Measurements from ENCODE around the gene POLR2C. TPM values are rescaled to one million over a fixed set of nuclear protein-coding genes. Genes with fewer than 3 reads are reported as not detected.
A peak's percentile ranks its signal among the peaks of the same experiment; 100 is the strongest.

Gene POLR2C
- total RNA-seq, 1 experiment from 2014 or later = 240 TPM

DNA sequence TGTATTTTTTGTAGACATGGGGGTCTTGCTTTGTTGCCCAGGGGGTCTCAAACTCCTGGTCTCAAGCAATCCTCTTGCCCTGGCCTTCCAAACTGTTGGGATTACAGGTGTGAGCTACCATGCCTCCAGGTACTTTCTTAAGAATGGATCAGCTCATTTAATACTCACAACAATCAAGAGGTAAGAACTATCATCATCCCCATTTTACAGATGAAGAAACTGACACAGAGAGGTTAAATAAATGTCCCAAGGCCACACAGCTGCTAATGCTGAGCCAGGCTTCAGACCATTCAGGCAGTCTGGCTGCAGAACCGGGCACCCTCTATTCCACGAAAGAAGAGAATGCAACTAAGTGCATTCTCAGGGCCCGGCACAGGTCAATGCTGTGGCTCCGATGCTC, 51.9 kb downstream of the POLR2C start:
- in situ Hi-C loops (cut with HindIII; ENCODE audit: low sequenced_read_pairs) = no loop called here
- no peak for DNase-seq (ENCODE audit: low spot score)

DNA sequence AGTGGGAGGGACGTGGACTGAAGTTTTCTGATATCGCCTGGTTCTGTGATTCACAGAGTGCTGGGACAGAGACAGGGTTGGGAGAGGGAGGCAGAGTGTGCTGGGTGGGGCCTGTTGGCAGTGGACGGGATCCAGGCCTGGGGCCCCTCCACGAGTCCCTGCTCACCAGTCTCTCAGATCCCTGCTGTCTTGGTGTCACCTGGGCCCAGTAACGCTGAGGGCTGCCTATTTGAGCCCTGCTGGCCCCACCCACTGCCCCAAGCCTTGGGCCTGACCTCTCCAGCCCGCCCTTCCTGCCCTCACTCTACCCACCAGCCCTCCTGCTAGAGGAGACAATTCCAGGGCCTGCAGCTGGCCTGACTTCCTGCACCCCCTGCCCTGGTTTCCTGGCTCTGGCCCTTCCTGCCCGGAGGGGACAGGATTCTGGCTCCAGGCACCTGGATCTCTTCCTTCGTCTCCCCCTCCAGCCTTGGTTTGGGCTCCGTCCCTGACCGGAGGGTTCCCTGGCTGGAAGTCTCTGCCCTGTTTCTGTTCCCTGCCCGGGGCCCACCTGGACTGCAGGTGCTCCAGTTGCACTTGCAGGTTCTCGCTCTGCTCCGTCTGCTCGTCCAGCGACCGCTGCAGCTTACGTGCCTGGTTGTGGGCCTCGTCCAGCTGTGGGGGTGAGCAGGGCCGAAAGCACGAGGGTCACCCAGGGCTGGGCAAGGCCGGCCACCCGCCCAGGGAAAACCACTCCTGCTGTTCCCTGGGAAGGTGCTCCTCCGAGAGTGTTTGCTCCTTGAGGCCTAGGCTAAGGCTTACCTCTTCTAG, 52.5 kb downstream of the POLR2C start:
- in situ Hi-C loops (cut with HindIII; ENCODE audit: low sequenced_read_pairs) = no loop called here
- DNase-seq (ENCODE audit: low spot score) = no peak

GRCh38 chr16:57516176-57516725, 53.8 kb downstream of the POLR2C start:
- DNase-seq (ENCODE audit: low spot score) = no peak
- in situ Hi-C loops (cut with HindIII; ENCODE audit: low sequenced_read_pairs) = no loop called here

DNA sequence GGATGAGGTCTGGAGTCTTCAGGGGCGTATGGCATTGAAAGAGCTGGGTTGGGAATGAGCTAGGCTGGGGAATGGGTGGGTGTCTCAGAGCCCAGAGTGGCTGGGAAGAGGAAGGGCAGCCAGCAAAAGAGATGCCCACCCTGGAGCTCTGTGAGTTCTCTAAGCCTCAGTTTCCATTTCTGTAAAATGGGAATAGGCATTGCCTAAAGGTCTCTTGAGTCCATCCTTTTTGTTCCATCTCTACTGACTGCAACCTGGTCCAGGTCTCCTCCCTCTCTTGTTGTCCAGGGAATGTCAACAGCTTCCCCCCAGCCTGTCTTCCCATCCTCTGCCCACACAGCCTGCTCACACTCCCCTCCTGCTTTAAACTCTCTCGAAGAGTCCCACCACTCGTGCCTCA, 54.3 kb downstream of the POLR2C start:
- in situ Hi-C loops (cut with HindIII; ENCODE audit: low sequenced_read_pairs) = no loop called here
- DNase-seq (ENCODE audit: low spot score) = no peak

- no peak for DNase-seq (ENCODE audit: low spot score)
- in situ Hi-C loops (cut with HindIII; ENCODE audit: low sequenced_read_pairs) = no loop called here
Measured at GRCh38 chr16:57517397-57518367, 55.2 kb downstream of the POLR2C start.

GRCh38 chr16:57518520-57518919, 56.0 kb downstream of the POLR2C start:
- in situ Hi-C loops (cut with HindIII; ENCODE audit: low sequenced_read_pairs) = no loop called here
- no peak for DNase-seq (ENCODE audit: low spot score)

GRCh38 chr16:57518922-57519321, 56.4 kb downstream of the POLR2C start:
- DNase-seq (ENCODE audit: low spot score) = no peak
- in situ Hi-C loops (cut with HindIII; ENCODE audit: low sequenced_read_pairs) = no loop called here

- in situ Hi-C loops (cut with HindIII; ENCODE audit: low sequenced_read_pairs) = no loop called here
- DNase-seq (ENCODE audit: low spot score) = peak; percentile 78
Measured at GRCh38 chr16:57519796-57520360, 57.4 kb downstream of the POLR2C start.

Other genes with a start within 250 kb of the POLR2C start
- 79.4 and 98.0 TPM in 2 replicates for gene ARL2BP, start 217.4 kb upstream of the POLR2C start, total RNA-seq (2014; rRNA removed; shearing (Covaris generic))
- gene PLLP, start 178.0 kb upstream of the POLR2C start, total RNA-seq (2014; rRNA removed; shearing (Covaris generic)) = 1.5 and 2.7 TPM in 2 replicates
- gene CCL22, start 103.9 kb upstream of the POLR2C start, total RNA-seq (2014; rRNA removed; shearing (Covaris generic)) = not detected in 2 replicates
- 0.43 TPM in 1 of 2 replicates, not detected in the other for gene CX3CL1, start 90.2 kb upstream of the POLR2C start, total RNA-seq (2014; rRNA removed; shearing (Covaris generic))
- not detected in 2 replicates for gene CCL17, start 57.9 kb upstream of the POLR2C start, total RNA-seq (2014; rRNA removed; shearing (Covaris generic))
- gene CIAPIN1, start 15.3 kb upstream of the POLR2C start, total RNA-seq (2014; rRNA removed; shearing (Covaris generic)) = 152 and 156 TPM in 2 replicates
- gene COQ9, start 15.2 kb upstream of the POLR2C start, total RNA-seq (2014; rRNA removed; shearing (Covaris generic)) = 46.3 and 60.4 TPM in 2 replicates
- gene DOK4, start 23.8 kb downstream of the POLR2C start, total RNA-seq (2014; rRNA removed; shearing (Covaris generic)) = 33.7 and 45.5 TPM in 2 replicates
- 25.0 and 26.7 TPM in 2 replicates for gene CCDC102A, start 73.9 kb downstream of the POLR2C start, total RNA-seq (2014; rRNA removed; shearing (Covaris generic))
- gene ADGRG5, start 80.0 kb downstream of the POLR2C start, total RNA-seq (2014; rRNA removed; shearing (Covaris generic)) = not detected in 2 replicates
- gene ADGRG1, start 166.0 kb downstream of the POLR2C start, total RNA-seq (2014; rRNA removed; shearing (Covaris generic)) = 4.1 and 5.5 TPM in 2 replicates
- gene ADGRG3, start 205.6 kb downstream of the POLR2C start, total RNA-seq (2014; rRNA removed; shearing (Covaris generic)) = not detected in 2 replicates
- 0.37 TPM in 1 of 2 replicates, not detected in the other for gene DRC7, start 232.1 kb downstream of the POLR2C start, total RNA-seq (2014; rRNA removed; shearing (Covaris generic))